Adrenal gland (tissue), 12 donors: ENCODE measurements around the gene MUC13. TPM values are rescaled to one million over a fixed set of nuclear protein-coding genes. Genes with fewer than 3 reads are reported as not detected.
A peak's percentile ranks its signal among the peaks of the same experiment; 100 is the strongest.

Experiments used
- DNase-seq, 7 donors: peaks; one replicate each; pipeline ENCODE4 v3.0.0-alpha.2; 2019 to 2020
- H3K27ac ChIP-seq, 5 donors: fragments of 200-600 bp; sonication (generic) in 4 of 5; 1 replicate in 3 of 5; 2 replicates in 2 of 5; pipeline versions ENCODE4 v1.5.1 to v1.8.0; 2016 to 2020; ENCODE audit warnings: mild to moderate bottlenecking in 1 of 5
- H3K27me3 ChIP-seq: fragments of 200-600 bp; 2 replicates; pipeline ENCODE4 v1.8.0; 2021
- H3K36me3 ChIP-seq, 2 donors: fragments of 200-600 bp; replicated peaks in 1 of 2; 1 replicate in 1 of 2; 2 replicates in 1 of 2; pipeline versions ENCODE4 v1.5.1 to v1.8.0; 2018 to 2022
- H3K4me1 ChIP-seq, 2 donors: fragments of 200-600 bp; replicated peaks in 1 of 2; 1 replicate in 1 of 2; 2 replicates in 1 of 2; pipeline versions ENCODE4 v1.5.1 to v1.8.0; 2018 to 2021
- H3K4me3 ChIP-seq, 4 donors: fragments of 200-600 bp; sonication (generic) in 3 of 4; one replicate each; pipeline ENCODE4 v1.5.1; 2016 to 2018
- H3K9me3 ChIP-seq, 3 donors: fragments of 200-600 bp; sonication (generic) in 1 of 3; replicated peaks in 1 of 3; 1 replicate in 2 of 3; 2 replicates in 1 of 3; pipeline versions ENCODE4 v1.5.1 to v1.8.0; 2016 to 2021
- POLR2A ChIP-seq, 2 donors: fragments of 450-650 bp; IDR thresholded peaks; one replicate each; pipeline ENCODE4 v1.6.1; 2017; ENCODE audit warnings: antibody characterized with exemption in 2 of 2, mild to moderate bottlenecking in 2 of 2, moderate library complexity in 1 of 2
- WGBS, 4 donors: extraction: QIAGEN DNeasy Blood & Tissue Kit in 2 of 4; methylation state at CpG; one replicate each; pipeline versions ENCODE4 v1.1.5 to v1.1.7; 2013 to 2017; 5-methylcytosine and 5-hydroxymethylcytosine counted together
- intact Hi-C, 2 donors: fragments of 100-400 bp; cut with DNase I; formaldehyde crosslinking; loops; one replicate each; pipeline versions ENCODE4 v1.14.1 to v1.15.0; 2022 to 2023
- polyA plus RNA-seq, 3 donors: library from polyadenylated mRNA; stranded (reverse); fragments of 200-250 nt in 2 of 3; fragments of 350-450 nt in 1 of 3; fragmentation: Illumina TruSeq in 1 of 3; extraction: RNeasy Lipid Tissue Mini Kit (QIAGEN cat#74804) in 1 of 3; gene quantifications; one replicate each; pipeline ENCODE4 v1.2.3, GENCODE V29; 2013 to 2014
- total RNA-seq, 9 donors: library from RNA; depleted of rRNA in 4 of 9; stranded (reverse); fragments of >200 nt in 4 of 9; fragments of 120-200 nt in 1 of 9; fragmentation: NEBNext Ultra II Directional in 1 of 9; extraction: Animal tissue kit (Norgen Biotek cat#: 25700) in 1 of 9; gene quantifications; one replicate each; pipeline versions ENCODE4 v1.1.0 to v1.2.4, GENCODE V29; 2013 to 2023
- TF ChIP-seq, protein P1 (sequence below), 6 experiments: fragments of 450-650 bp in 4 of 6; fragments of 200-600 bp in 2 of 6; sonication (generic) in 1 of 6; IDR thresholded peaks; 1 replicate in 5 of 6; 2 replicates in 1 of 6; pipeline versions ENCODE4 v1.5.1 to v1.8.0; 2016 to 2021; ENCODE audit warnings: antibody characterized with exemption in 6 of 6, mild to moderate bottlenecking in 2 of 6, moderate library complexity in 1 of 6
- donor health status: healthy with polysubstance abuse.
- donor health status: Bipolar disorder and iron deficiency.
- donor health status: DM: yes; HTN: yes; CAD: no.
- donor health status: DM: no; HTN: no; CAD: no.
- donor health status: DM: no; HTN: no; CAD: no.
- donor health status: DM: yes; HTN: yes; CAD: no.

The MUC13 gene
- total and polyA plus RNA-seq, 12 donors: 0.06 to 2.6 (median 0.11) TPM; not detected in 5

DNA sequence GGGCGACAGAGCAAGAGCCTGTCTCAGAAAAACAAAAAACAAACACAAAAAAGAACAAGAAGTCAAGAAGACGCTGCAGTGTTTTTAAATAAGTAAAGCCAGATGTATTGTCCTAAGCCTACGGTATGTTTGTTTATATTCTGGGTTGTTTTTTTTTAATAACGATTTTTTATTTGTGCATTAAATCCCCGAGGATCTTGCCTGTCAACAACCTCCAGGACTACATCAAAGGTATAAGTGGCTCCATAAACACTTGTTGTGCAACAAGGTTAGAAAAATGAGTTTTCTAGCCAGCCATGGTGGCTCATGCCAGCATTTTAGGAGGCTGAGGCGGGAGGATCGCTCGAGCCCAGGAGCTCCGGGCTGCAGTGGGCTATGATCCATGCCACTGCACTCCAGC is 73.5 kb downstream of the MUC13 start:
- intact Hi-C loops: no loop called here
- Histone ChIP-seq H3K9me3 (no peaks in the 10 kb centered on the region), H3K4me3 (no peak overlapping the region), H3K27me3 (no peaks in the 10 kb centered on the region), H3K36me3 (no peaks in the 10 kb centered on the region), H3K27ac (peak overlapping the region in 4 of 5 donors; percentile 44 to 73 (median 62)), H3K4me1 (peaks cover 17 to 49% of the 10 kb centered on the region in 2 donors)
- 54 to 73% (median 71%) methylated on average over 9 of the region's 9 CpGs for WGBS, 4 donors
- no peak for DNase-seq
- no peak for TF ChIP-seq POLR2A (IDR thresholded peaks at IDR 0.05)
- TF ChIP-seq, protein P1, sequence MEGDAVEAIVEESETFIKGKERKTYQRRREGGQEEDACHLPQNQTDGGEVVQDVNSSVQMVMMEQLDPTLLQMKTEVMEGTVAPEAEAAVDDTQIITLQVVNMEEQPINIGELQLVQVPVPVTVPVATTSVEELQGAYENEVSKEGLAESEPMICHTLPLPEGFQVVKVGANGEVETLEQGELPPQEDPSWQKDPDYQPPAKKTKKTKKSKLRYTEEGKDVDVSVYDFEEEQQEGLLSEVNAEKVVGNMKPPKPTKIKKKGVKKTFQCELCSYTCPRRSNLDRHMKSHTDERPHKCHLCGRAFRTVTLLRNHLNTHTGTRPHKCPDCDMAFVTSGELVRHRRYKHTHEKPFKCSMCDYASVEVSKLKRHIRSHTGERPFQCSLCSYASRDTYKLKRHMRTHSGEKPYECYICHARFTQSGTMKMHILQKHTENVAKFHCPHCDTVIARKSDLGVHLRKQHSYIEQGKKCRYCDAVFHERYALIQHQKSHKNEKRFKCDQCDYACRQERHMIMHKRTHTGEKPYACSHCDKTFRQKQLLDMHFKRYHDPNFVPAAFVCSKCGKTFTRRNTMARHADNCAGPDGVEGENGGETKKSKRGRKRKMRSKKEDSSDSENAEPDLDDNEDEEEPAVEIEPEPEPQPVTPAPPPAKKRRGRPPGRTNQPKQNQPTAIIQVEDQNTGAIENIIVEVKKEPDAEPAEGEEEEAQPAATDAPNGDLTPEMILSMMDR (IDR thresholded peaks at IDR 0.05): no peak

DNA sequence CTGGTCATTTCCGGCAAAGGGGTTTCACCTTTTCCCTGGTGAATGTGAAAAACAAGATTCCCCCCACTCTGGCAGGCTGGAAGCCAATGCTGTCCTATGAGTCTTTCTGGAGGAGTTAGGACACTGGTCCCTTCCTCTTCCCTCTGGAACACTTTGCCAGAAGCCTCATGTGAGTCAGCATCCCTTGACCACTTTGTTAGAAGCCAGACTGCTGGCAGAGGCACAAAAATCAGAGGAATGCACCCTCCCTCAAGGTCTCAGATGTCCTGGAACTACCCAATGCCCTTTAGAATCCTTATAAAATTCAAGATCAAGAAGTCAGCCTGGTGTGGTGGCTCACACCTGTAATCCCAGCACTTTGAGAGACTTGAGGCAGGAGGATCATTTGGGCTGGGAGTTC is 74.0 kb downstream of the MUC13 start:
- Histone ChIP-seq H3K4me3 (no peak overlapping the region), H3K27me3 (no peaks in the 10 kb centered on the region), H3K36me3 (no peaks in the 10 kb centered on the region), H3K27ac (peak overlapping the region in 4 of 5 donors; percentile 44 to 73 (median 62)), H3K4me1 (peaks cover 17 to 49% of the 10 kb centered on the region in 2 donors), H3K9me3 (no peaks in the 10 kb centered on the region)
- DNase-seq: peak; percentile 75 to 96 (median 94)
- intact Hi-C loops: no loop called here
- WGBS, 4 donors: 13 to 33% (median 18%) methylated on average over 1 of the region's 1 CpG
- TF ChIP-seq POLR2A (IDR thresholded peaks at IDR 0.05): no peak
- TF ChIP-seq, protein P1 (IDR thresholded peaks at IDR 0.05): no peak

DNA sequence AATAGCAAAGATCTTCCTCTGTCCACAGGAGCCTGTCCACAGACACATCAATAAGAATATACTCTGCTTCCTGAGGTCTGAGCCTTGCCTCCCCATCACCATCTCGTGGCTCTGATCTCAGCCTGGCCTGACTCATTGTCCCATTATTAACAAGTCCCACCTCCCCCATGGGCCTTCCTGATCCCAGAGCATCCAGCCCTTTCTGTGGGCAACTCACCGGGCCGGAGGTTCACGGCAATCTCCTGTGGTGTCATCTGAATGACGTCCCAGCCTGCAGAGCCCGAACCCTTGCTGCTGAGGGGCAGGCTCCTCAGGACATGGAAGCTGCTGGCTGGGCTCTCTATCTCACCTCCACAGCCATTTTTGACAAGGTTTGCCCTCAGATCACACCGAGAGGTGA is 75.5 kb downstream of the MUC13 start:
- no peaks in the 10 kb centered on the region for H3K27me3 ChIP-seq
- H3K4me3 ChIP-seq: no peak overlapping the region
- no peaks in the 10 kb centered on the region for H3K9me3 ChIP-seq
- H3K36me3 ChIP-seq: peaks cover 0 to 6% of the 10 kb centered on the region in 2 donors
- no peak for DNase-seq
- H3K4me1 ChIP-seq: peaks cover 17 to 49% of the 10 kb centered on the region in 2 donors
- intact Hi-C loops: no loop called here
- 77 to 90% (median 84%) methylated on average over 6 to 7 of the region's 7 CpGs for WGBS, 4 donors
- H3K27ac ChIP-seq: peak overlapping the region in 1 of 5 donors; percentile 23
- TF ChIP-seq, protein P1 (IDR thresholded peaks at IDR 0.05): no peak
- no peak for TF ChIP-seq POLR2A (IDR thresholded peaks at IDR 0.05)

DNA sequence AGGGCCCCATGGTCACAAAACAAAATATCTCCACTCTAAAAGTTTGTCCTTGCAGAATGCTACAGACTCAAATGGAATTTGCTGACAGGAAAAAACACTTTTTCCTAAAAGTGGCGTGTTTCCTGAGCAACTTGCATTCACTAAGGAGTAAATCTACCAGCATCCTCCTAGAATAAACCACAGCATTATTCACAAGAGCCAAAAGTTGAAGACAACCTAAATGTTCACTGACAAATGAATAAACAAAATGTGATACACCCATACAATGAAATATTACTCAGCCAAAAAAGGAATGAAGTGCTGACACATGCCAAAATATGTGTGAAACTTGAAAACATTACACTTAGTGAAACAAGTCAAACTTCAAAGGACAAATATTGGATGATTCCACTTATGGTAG is 76.3 kb downstream of the MUC13 start:
- H3K27me3 ChIP-seq: no peaks in the 10 kb centered on the region
- no peak for TF ChIP-seq POLR2A (IDR thresholded peaks at IDR 0.05)
- TF ChIP-seq, protein P1 (IDR thresholded peaks at IDR 0.05): no peak
- H3K4me3 ChIP-seq: no peak overlapping the region
- DNase-seq: no peak
- WGBS, 4 donors: 33 to 42% (median 38%) methylated on average over 1 of the region's 1 CpG
- H3K36me3 ChIP-seq: peaks cover 0 to 10% of the 10 kb centered on the region in 2 donors
- peak overlapping the region in 2 of 5 donors; percentile 17 to 27 for H3K27ac ChIP-seq
- no peaks in the 10 kb centered on the region for H3K9me3 ChIP-seq
- intact Hi-C loops: no loop called here
- H3K4me1 ChIP-seq: peaks cover 13 to 46% of the 10 kb centered on the region in 2 donors
